Karpas-422 (cell line): ENCODE measurements around the gene TMEM145. TPM values are rescaled to one million over a fixed set of nuclear protein-coding genes. Genes with fewer than 3 reads are reported as not detected.

ENCODE experiments used
- DNase-seq: peaks from one replicate; pipeline ENCODE4 v3.0.0-alpha.2; 2015
- H2AFZ ChIP-seq: fragments of 200-600 bp; sonication (generic); 2 replicates; pipeline ENCODE4 v1.6.1; 2014; ENCODE audit warnings: antibody characterized with exemption, low read length, mixed read lengths
- H3K27ac ChIP-seq: fragments of 200-600 bp; sonication (generic); 2 replicates; pipeline ENCODE4 v1.5.1; 2014; ENCODE audit warnings: mild to moderate bottlenecking, low read length, moderate library complexity
- H3K27me3 ChIP-seq: fragments of 200-600 bp; sonication (generic); 2 replicates; pipeline ENCODE4 v1.6.1; 2014; ENCODE audit warnings: low read length, mixed read lengths
- H3K36me3 ChIP-seq: fragments of 200-600 bp; sonication (generic); 2 replicates; pipeline ENCODE4 v1.6.1; 2014; ENCODE audit warnings: low read length, mixed read lengths; ENCODE audit not compliant: insufficient read depth
- H3K4me1 ChIP-seq: fragments of 200-600 bp; sonication (generic); 2 replicates; pipeline ENCODE4 v1.6.1; 2014; ENCODE audit warnings: mild to moderate bottlenecking, low read length, mixed read lengths
- H3K4me2 ChIP-seq: fragments of 200-600 bp; sonication (generic); 2 replicates; pipeline ENCODE4 v1.6.1; 2014; ENCODE audit warnings: low read length, low read depth, mild to moderate bottlenecking; ENCODE audit not compliant: poor library complexity, severe bottlenecking
- H3K4me3 ChIP-seq: fragments of 200-600 bp; sonication (generic); 2 replicates; pipeline ENCODE4 v1.5.1; 2014; ENCODE audit warnings: mild to moderate bottlenecking, antibody characterized with exemption, low read length, mixed read lengths
- H3K79me2 ChIP-seq: fragments of 200-600 bp; sonication (generic); 2 replicates; pipeline ENCODE4 v1.6.1; 2014; ENCODE audit warnings: mild to moderate bottlenecking, low read length, mixed read lengths
- H3K9ac ChIP-seq: fragments of 200-600 bp; sonication (generic); 2 replicates; pipeline ENCODE4 v1.6.0; 2014; ENCODE audit warnings: low read length
- H3K9me2 ChIP-seq: fragments of 200-600 bp; sonication (generic), shearing (Covaris generic); replicated peaks from 2 replicates; pipeline ENCODE4 v1.6.0; 2014; ENCODE audit warnings: mild to moderate bottlenecking, low read length, moderate library complexity; ENCODE audit not compliant: insufficient read depth
- H3K9me3 ChIP-seq: fragments of 300-700, 200-600 bp; sonication (generic); 2 replicates; pipeline ENCODE4 v1.6.1; 2014; ENCODE audit warnings: low read length, mixed read lengths
- H4K20me1 ChIP-seq: fragments of 200-600 bp; sonication (generic); 2 replicates; pipeline ENCODE4 v1.6.1; 2014; ENCODE audit warnings: mild to moderate bottlenecking, antibody characterized with exemption, low read length, low read depth; ENCODE audit not compliant: insufficient read depth
- total RNA-seq: library from RNA; depleted of rRNA; stranded (reverse); fragments of >200 nt; shearing (Covaris generic); gene quantifications from 2 replicates; pipeline ENCODE4 v1.2.3, GENCODE V29; 2014; ENCODE audit warnings: low replicate concordance

TMEM145 gene
- total RNA-seq, 1 experiment from 2014 or later = 18.7 TPM

DNA sequence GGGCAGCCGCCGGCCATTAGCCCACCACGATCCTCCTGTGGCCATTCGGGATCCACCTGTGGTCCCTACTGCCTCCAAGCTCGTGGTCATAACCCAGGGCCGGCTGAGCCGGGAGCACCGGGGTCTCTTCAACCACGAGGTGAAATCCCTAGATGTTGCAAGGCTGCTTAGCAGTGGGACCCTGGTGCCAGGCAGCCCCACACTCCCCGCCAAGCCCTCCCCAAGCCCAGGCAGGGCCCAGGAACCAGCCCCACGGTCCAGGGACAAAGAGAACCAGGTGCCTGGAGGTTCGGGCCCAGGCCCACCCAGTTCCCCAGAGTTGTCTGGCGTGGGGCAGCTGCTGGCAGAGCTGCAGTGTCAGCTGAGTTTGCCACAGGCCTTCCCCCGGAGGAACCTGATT lies 3.4 kb upstream of the TMEM145 start:
- Histone ChIP-seq H3K27ac (no peak overlapping the region), H3K9me3 (no peaks in the 10 kb centered on the region), H3K27me3 (no peaks in the 10 kb centered on the region), H3K4me1 (peaks cover 9% of the 10 kb centered on the region), H4K20me1 (no peaks in the 10 kb centered on the region), H2AFZ (no peak overlapping the region), H3K9ac (no peak overlapping the region), H3K4me2 (no peak overlapping the region), H3K79me2 (no peaks in the 10 kb centered on the region), H3K36me3 (no peaks in the 10 kb centered on the region), H3K9me2 (no peaks in the 10 kb centered on the region), H3K4me3 (no peak overlapping the region)
- no peak for DNase-seq

GRCh38 chr19:42311657-42312056 lies 1.5 kb upstream of the TMEM145 start:
- Histone ChIP-seq H3K36me3 (no peaks in the 10 kb centered on the region), H3K9me3 (no peaks in the 10 kb centered on the region), H2AFZ (no peak overlapping the region), H3K4me2 (no peak overlapping the region), H3K27me3 (no peaks in the 10 kb centered on the region), H3K9me2 (no peaks in the 10 kb centered on the region), H3K27ac (no peak overlapping the region), H3K9ac (no peak overlapping the region), H3K4me3 (no peak overlapping the region), H3K79me2 (no peaks in the 10 kb centered on the region), H3K4me1 (peaks cover 21% of the 10 kb centered on the region), H4K20me1 (no peaks in the 10 kb centered on the region)
- no peak for DNase-seq

- Histone ChIP-seq H3K9me3 (no peaks in the 10 kb centered on the region), H3K79me2 (no peaks in the 10 kb centered on the region), H3K4me1 (peaks cover 28% of the 10 kb centered on the region), H3K27me3 (no peaks in the 10 kb centered on the region), H3K9ac (0 out of 2 replicates have a peak overlapping the region, but pooled peaks have one; percentile 74), H2AFZ (no peak overlapping the region), H3K4me2 (peak overlapping the region; percentile 88), H3K36me3 (no peaks in the 10 kb centered on the region), H3K27ac (no peak overlapping the region), H4K20me1 (no peaks in the 10 kb centered on the region), H3K9me2 (no peaks in the 10 kb centered on the region), H3K4me3 (peak overlapping the region; percentile 79; the same call in 1 of the 2 replicates)
- DNase-seq = no peak
Measured at GRCh38 chr19:42312370-42312769, 739 bp upstream of the TMEM145 start.

GRCh38 chr19:42313840-42314755 lies 989 bp downstream of the TMEM145 start:
- Histone ChIP-seq H3K9ac (peak overlapping the region; percentile 74), H3K4me3 (peak overlapping the region; percentile 79), H3K4me2 (peak overlapping the region; percentile 88), H3K9me3 (no peaks in the 10 kb centered on the region), H3K36me3 (no peaks in the 10 kb centered on the region), H3K79me2 (no peaks in the 10 kb centered on the region), H2AFZ (no peak overlapping the region), H3K9me2 (no peaks in the 10 kb centered on the region), H3K27me3 (no peaks in the 10 kb centered on the region), H4K20me1 (no peaks in the 10 kb centered on the region), H3K4me1 (peaks cover 32% of the 10 kb centered on the region), H3K27ac (peak overlapping the region; percentile 56; the same call in 1 of the 2 replicates)
- DNase-seq = peak; percentile 73

GRCh38 chr19:42315024-42315423 lies 1.9 kb downstream of the TMEM145 start:
- Histone ChIP-seq H3K9me2 (no peaks in the 10 kb centered on the region), H3K79me2 (no peaks in the 10 kb centered on the region), H2AFZ (no peak overlapping the region), H3K36me3 (no peaks in the 10 kb centered on the region), H3K4me3 (peak overlapping the region; percentile 79; the same call in 1 of the 2 replicates), H3K9ac (peak overlapping the region; percentile 74), H3K9me3 (no peaks in the 10 kb centered on the region), H3K27ac (no peak overlapping the region), H3K4me2 (peak overlapping the region; percentile 88), H3K4me1 (peaks cover 32% of the 10 kb centered on the region), H4K20me1 (no peaks in the 10 kb centered on the region), H3K27me3 (no peaks in the 10 kb centered on the region)
- no peak for DNase-seq

- H3K9ac ChIP-seq = peak overlapping the region; percentile 72
- H2AFZ ChIP-seq = peak overlapping the region; percentile 93
- H3K4me2 ChIP-seq = peak overlapping the region; percentile 68
- no peaks in the 10 kb centered on the region for H3K79me2 ChIP-seq
- DNase-seq = peak; percentile 77
- H3K27me3 ChIP-seq = no peaks in the 10 kb centered on the region
- no peaks in the 10 kb centered on the region for H3K36me3 ChIP-seq
- no peaks in the 10 kb centered on the region for H4K20me1 ChIP-seq
- peak overlapping the region; percentile 49 for H3K27ac ChIP-seq
- no peaks in the 10 kb centered on the region for H3K9me2 ChIP-seq
- H3K9me3 ChIP-seq = no peaks in the 10 kb centered on the region
- H3K4me3 ChIP-seq = peak overlapping the region; percentile 67
- peaks cover 32% of the 10 kb centered on the region for H3K4me1 ChIP-seq
Measured at GRCh38 chr19:42316223-42317211, 3.4 kb downstream of the TMEM145 start.

- Histone ChIP-seq H3K4me1 (peaks cover 32% of the 10 kb centered on the region), H3K9ac (peak overlapping the region; percentile 72)
- DNase-seq = peak; percentile 42
Measured at GRCh38 chr19:42317535-42317934, 4.4 kb downstream of the TMEM145 start.

More at GRCh38 chr19:42317535-42317934, 4.4 kb downstream of the TMEM145 start:
- Histone ChIP-seq H3K27ac (0 out of 2 replicates have a peak overlapping the region, but pooled peaks have one; percentile 49), H3K79me2 (no peaks in the 10 kb centered on the region), H2AFZ (peak overlapping the region; percentile 93), H3K4me3 (peak overlapping the region; percentile 67; the same call in 1 of the 2 replicates), H3K9me3 (no peaks in the 10 kb centered on the region), H3K36me3 (no peaks in the 10 kb centered on the region), H4K20me1 (no peaks in the 10 kb centered on the region), H3K9me2 (no peaks in the 10 kb centered on the region), H3K27me3 (no peaks in the 10 kb centered on the region), H3K4me2 (peak overlapping the region; percentile 68)
